ENCODE measurements around the gene HMX1. TPM values are rescaled to one million over a fixed set of nuclear protein-coding genes. Genes with fewer than 3 reads are reported as not detected.

HMX1 gene
- total RNA-seq, 1 donor from 2014 or later: not detected

GRCh38 chr4:8893624-8894423 lies 22.2 kb upstream of the HMX1 start:
- Mint-ChIP-seq H3K36me3 (ENCODE audit: low read depth) (no peaks in the 10 kb centered on the region), H3K4me3 (ENCODE audit: low read depth) (no peak overlapping the region), H3K4me1 (ENCODE audit: low read depth) (no peaks in the 10 kb centered on the region), H3K9me3 (no peaks in the 10 kb centered on the region), H3K27me3 (ENCODE audit: low read depth) (peaks cover 35% of the 10 kb centered on the region), H3K27ac (no peak overlapping the region)
- DNase-seq (ENCODE audit: low spot score): no peak
- intact Hi-C loops (cut with micrococcal nuclease): loop anchor here (2.0 kb wide), 2 partner anchors 19 to 37 kb away; no protein-coding TSS in a partner anchor

DNA sequence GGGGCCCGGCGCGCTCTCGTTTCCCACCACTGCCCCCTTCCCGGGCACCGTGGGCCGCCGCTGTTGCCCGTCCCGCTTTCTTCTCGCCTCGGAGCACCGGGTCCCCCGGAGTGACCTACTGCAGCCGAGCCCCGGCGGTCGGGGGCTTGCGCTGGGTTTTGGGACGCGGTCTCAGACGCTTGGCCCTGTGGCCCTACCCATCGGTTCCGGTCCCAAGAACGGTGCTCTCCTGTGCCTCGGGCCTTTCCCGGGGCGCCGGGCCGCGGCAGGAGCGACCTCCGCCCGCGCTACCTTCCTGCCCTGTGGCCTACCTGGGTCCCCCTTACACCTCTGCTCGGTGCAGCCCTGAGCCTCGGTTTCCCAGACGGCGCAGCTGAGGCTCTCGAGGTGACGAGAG lies 21.6 kb upstream of the HMX1 start:
- H3K27ac Mint-ChIP-seq: no peak overlapping the region
- DNase-seq (ENCODE audit: low spot score): no peak
- H3K27me3 Mint-ChIP-seq (ENCODE audit: low read depth): peaks cover 37% of the 10 kb centered on the region
- intact Hi-C loops (cut with micrococcal nuclease): loop anchor here (2.0 kb wide), 2 partner anchors 18 to 36 kb away; no protein-coding TSS in a partner anchor
- H3K36me3 Mint-ChIP-seq (ENCODE audit: low read depth): no peaks in the 10 kb centered on the region
- no peaks in the 10 kb centered on the region for H3K9me3 Mint-ChIP-seq
- H3K4me1 Mint-ChIP-seq (ENCODE audit: low read depth): no peaks in the 10 kb centered on the region
- no peak overlapping the region for H3K4me3 Mint-ChIP-seq (ENCODE audit: low read depth)

DNA sequence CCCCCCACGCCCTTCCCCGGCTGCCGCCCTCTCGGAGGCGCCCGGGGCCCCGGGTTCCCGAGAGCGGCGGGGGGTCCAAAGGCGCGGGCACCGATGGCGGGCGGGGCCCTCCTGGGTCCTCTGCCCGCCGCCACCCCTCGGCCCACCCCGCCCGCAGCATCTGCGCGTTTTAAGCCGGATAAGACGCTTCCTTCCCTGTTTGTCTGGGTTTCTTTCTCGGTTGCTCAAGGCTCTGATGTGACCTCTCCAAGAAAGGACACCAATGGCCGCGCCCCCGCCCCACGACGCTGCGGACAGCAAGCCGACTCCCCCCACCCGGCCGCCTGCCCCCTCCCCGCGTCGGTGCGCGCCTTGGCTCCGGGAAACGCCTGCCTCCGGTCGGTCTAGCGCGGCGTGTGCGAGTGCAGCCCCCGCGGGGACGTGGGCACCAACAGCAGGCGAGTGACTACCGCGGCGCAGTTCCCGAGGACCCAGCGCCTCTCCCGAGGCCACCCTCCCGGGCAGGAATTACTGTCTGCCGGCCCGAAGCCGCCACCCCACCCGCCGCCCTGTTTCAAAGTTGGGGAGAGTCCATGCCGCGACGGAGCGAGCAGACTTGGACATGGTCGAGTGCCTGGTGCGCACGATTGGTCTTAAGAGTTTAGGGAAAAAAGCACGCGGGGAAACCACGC lies 21.1 kb upstream of the HMX1 start:
- no peaks in the 10 kb centered on the region for H3K36me3 Mint-ChIP-seq (ENCODE audit: low read depth)
- intact Hi-C loops (cut with micrococcal nuclease): loop anchor here (2.0 kb wide), 2 partner anchors 18 to 36 kb away; no protein-coding TSS in a partner anchor
- no peak overlapping the region for H3K27ac Mint-ChIP-seq
- H3K27me3 Mint-ChIP-seq (ENCODE audit: low read depth): peaks cover 42% of the 10 kb centered on the region
- no peaks in the 10 kb centered on the region for H3K4me1 Mint-ChIP-seq (ENCODE audit: low read depth)
- DNase-seq (ENCODE audit: low spot score): no peak
- no peak overlapping the region for H3K4me3 Mint-ChIP-seq (ENCODE audit: low read depth)
- H3K9me3 Mint-ChIP-seq: no peaks in the 10 kb centered on the region

- Mint-ChIP-seq H3K27me3 (ENCODE audit: low read depth) (peaks cover 43% of the 10 kb centered on the region), H3K27ac (no peak overlapping the region), H3K9me3 (no peaks in the 10 kb centered on the region), H3K4me3 (ENCODE audit: low read depth) (no peak overlapping the region), H3K36me3 (ENCODE audit: low read depth) (no peaks in the 10 kb centered on the region), H3K4me1 (ENCODE audit: low read depth) (no peaks in the 10 kb centered on the region)
- DNase-seq (ENCODE audit: low spot score): no peak
- intact Hi-C loops (cut with micrococcal nuclease): loop anchor here (2.0 kb wide), 2 partner anchors 17 to 35 kb away; no protein-coding TSS in a partner anchor
Measured at GRCh38 chr4:8891646-8892555, 20.3 kb upstream of the HMX1 start.

- H3K4me3 Mint-ChIP-seq (ENCODE audit: low read depth): no peak overlapping the region
- intact Hi-C loops (cut with micrococcal nuclease): no loop called here
- DNase-seq (ENCODE audit: low spot score): no peak
- peaks cover 43% of the 10 kb centered on the region for H3K27me3 Mint-ChIP-seq (ENCODE audit: low read depth)
- no peak overlapping the region for H3K27ac Mint-ChIP-seq
- no peaks in the 10 kb centered on the region for H3K4me1 Mint-ChIP-seq (ENCODE audit: low read depth)
- no peaks in the 10 kb centered on the region for H3K9me3 Mint-ChIP-seq
- no peaks in the 10 kb centered on the region for H3K36me3 Mint-ChIP-seq (ENCODE audit: low read depth)
Measured at GRCh38 chr4:8891255-8891645, 19.6 kb upstream of the HMX1 start.

- H3K27ac Mint-ChIP-seq: no peak overlapping the region
- no peaks in the 10 kb centered on the region for H3K9me3 Mint-ChIP-seq
- no peak overlapping the region for H3K4me3 Mint-ChIP-seq (ENCODE audit: low read depth)
- peaks cover 37% of the 10 kb centered on the region for H3K27me3 Mint-ChIP-seq (ENCODE audit: low read depth)
- intact Hi-C loops (cut with micrococcal nuclease): no loop called here
- no peak for DNase-seq (ENCODE audit: low spot score)
- H3K4me1 Mint-ChIP-seq (ENCODE audit: low read depth): no peaks in the 10 kb centered on the region
- no peaks in the 10 kb centered on the region for H3K36me3 Mint-ChIP-seq (ENCODE audit: low read depth)
Measured at GRCh38 chr4:8888856-8889255, 17.2 kb upstream of the HMX1 start.

GRCh38 chr4:8886612-8887406 lies 15.2 kb upstream of the HMX1 start:
- H3K4me3 Mint-ChIP-seq (ENCODE audit: low read depth): no peak overlapping the region
- H3K9me3 Mint-ChIP-seq: no peaks in the 10 kb centered on the region
- intact Hi-C loops (cut with micrococcal nuclease): no loop called here
- no peak overlapping the region for H3K27ac Mint-ChIP-seq
- DNase-seq (ENCODE audit: low spot score): no peak
- no peaks in the 10 kb centered on the region for H3K36me3 Mint-ChIP-seq (ENCODE audit: low read depth)
- H3K27me3 Mint-ChIP-seq (ENCODE audit: low read depth): peaks cover 34% of the 10 kb centered on the region
- H3K4me1 Mint-ChIP-seq (ENCODE audit: low read depth): no peaks in the 10 kb centered on the region

- no peak overlapping the region for H3K27ac Mint-ChIP-seq
- H3K4me3 Mint-ChIP-seq (ENCODE audit: low read depth): no peak overlapping the region
- no peak for DNase-seq (ENCODE audit: low spot score)
- no peaks in the 10 kb centered on the region for H3K4me1 Mint-ChIP-seq (ENCODE audit: low read depth)
- H3K27me3 Mint-ChIP-seq (ENCODE audit: low read depth): peaks cover 14% of the 10 kb centered on the region
- no peaks in the 10 kb centered on the region for H3K36me3 Mint-ChIP-seq (ENCODE audit: low read depth)
- intact Hi-C loops (cut with micrococcal nuclease): no loop called here
- H3K9me3 Mint-ChIP-seq: no peaks in the 10 kb centered on the region
Measured at GRCh38 chr4:8882239-8882638, 10.6 kb upstream of the HMX1 start.

DNA sequence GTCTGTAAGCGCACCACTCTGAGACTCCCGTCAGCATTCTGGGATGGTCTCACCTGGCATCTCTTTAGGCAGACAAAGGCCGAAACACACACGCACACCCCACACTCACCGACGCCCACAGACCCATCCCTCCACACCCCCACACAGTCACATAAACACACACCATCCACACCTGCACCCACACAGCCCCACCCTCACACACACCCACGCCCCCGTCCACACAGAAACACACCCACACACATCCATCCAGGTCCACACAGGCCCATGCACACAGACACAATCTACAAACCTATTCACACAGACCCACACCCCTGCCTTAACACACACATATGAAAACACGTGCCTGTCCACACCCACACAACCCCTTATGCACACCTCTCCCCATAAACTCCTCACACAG lies 9.2 kb upstream of the HMX1 start:
- intact Hi-C loops (cut with micrococcal nuclease): no loop called here
- Mint-ChIP-seq H3K4me1 (ENCODE audit: low read depth) (no peaks in the 10 kb centered on the region), H3K36me3 (ENCODE audit: low read depth) (no peaks in the 10 kb centered on the region), H3K27me3 (ENCODE audit: low read depth) (peaks cover 25% of the 10 kb centered on the region), H3K4me3 (ENCODE audit: low read depth) (no peak overlapping the region), H3K27ac (no peak overlapping the region), H3K9me3 (no peaks in the 10 kb centered on the region)
- no peak for DNase-seq (ENCODE audit: low spot score)

- no peak for DNase-seq (ENCODE audit: low spot score)
- no peaks in the 10 kb centered on the region for H3K36me3 Mint-ChIP-seq (ENCODE audit: low read depth)
- no peaks in the 10 kb centered on the region for H3K4me1 Mint-ChIP-seq (ENCODE audit: low read depth)
- H3K27me3 Mint-ChIP-seq (ENCODE audit: low read depth): peaks cover 36% of the 10 kb centered on the region
- intact Hi-C loops (cut with micrococcal nuclease): no loop called here
- H3K4me3 Mint-ChIP-seq (ENCODE audit: low read depth): no peak overlapping the region
- H3K9me3 Mint-ChIP-seq: no peaks in the 10 kb centered on the region
- no peak overlapping the region for H3K27ac Mint-ChIP-seq
Measured at GRCh38 chr4:8879574-8879973, 7.9 kb upstream of the HMX1 start.

DNA sequence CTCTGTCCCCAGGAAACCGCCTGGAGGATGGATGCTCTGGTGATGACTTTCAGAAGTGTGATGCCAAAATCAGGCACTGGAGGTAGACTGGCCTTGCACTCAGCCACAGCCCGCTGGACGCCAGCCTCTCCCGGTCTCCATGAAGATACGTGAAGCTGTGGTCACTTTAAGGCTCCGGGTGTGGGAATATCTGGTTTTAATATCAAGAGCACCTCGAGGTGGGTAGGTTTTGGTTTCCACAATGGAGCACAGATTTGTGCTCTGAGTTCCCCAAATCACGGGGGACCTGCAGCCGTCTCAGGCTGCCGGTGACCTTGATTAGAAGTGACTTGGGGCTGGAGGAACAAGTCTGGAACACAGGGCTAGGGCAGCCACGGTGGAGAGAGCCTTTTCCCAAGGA lies 6.8 kb upstream of the HMX1 start:
- Mint-ChIP-seq H3K4me1 (ENCODE audit: low read depth) (no peaks in the 10 kb centered on the region), H3K36me3 (ENCODE audit: low read depth) (no peaks in the 10 kb centered on the region), H3K4me3 (ENCODE audit: low read depth) (no peak overlapping the region), H3K27ac (no peak overlapping the region), H3K9me3 (no peaks in the 10 kb centered on the region), H3K27me3 (ENCODE audit: low read depth) (peaks cover 45% of the 10 kb centered on the region)
- DNase-seq (ENCODE audit: low spot score): no peak
- intact Hi-C loops (cut with micrococcal nuclease): no loop called here

DNA sequence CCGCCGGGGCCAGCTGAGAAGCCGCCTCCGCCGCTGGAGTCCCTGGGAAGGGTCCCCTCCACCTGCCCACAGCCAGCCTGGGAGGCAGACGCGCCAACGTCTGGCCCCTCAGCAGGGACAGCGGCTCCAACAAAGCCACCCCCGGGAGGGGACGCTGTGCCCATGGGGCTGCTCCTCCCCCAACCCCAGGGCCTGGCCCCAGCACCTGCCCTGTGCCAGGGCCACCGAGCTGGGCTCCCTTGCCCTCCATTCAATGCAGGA lies 6.1 kb upstream of the HMX1 start:
- H3K4me1 Mint-ChIP-seq (ENCODE audit: low read depth): no peaks in the 10 kb centered on the region
- intact Hi-C loops (cut with micrococcal nuclease): no loop called here
- H3K4me3 Mint-ChIP-seq (ENCODE audit: low read depth): no peak overlapping the region
- H3K27me3 Mint-ChIP-seq (ENCODE audit: low read depth): peaks cover 52% of the 10 kb centered on the region
- H3K36me3 Mint-ChIP-seq (ENCODE audit: low read depth): no peaks in the 10 kb centered on the region
- DNase-seq (ENCODE audit: low spot score): no peak
- no peak overlapping the region for H3K27ac Mint-ChIP-seq
- no peaks in the 10 kb centered on the region for H3K9me3 Mint-ChIP-seq
